ENCODE data around the gene HMX1.

HMX1 gene

DNA sequence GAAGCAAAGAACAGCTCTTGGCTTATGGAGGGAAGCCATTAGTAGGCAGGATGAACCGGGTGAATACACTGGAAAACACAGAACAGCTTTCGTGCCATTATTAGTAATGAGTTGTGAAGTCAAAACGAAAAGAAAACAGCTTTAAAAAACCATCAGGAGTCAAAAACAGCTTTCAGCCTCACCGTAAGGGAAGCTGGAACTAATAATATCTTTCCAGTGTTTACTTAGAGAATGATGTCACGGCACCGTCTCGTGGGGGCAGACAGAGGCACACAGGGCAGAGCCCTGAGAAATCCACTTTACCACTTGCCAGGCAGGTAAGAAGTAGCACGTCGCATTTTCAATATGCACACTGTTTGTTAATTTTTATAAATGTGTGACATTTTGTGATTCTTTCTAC is 37.9 kb upstream of the HMX1 start:
- no peak for FAIRE-seq

DNA sequence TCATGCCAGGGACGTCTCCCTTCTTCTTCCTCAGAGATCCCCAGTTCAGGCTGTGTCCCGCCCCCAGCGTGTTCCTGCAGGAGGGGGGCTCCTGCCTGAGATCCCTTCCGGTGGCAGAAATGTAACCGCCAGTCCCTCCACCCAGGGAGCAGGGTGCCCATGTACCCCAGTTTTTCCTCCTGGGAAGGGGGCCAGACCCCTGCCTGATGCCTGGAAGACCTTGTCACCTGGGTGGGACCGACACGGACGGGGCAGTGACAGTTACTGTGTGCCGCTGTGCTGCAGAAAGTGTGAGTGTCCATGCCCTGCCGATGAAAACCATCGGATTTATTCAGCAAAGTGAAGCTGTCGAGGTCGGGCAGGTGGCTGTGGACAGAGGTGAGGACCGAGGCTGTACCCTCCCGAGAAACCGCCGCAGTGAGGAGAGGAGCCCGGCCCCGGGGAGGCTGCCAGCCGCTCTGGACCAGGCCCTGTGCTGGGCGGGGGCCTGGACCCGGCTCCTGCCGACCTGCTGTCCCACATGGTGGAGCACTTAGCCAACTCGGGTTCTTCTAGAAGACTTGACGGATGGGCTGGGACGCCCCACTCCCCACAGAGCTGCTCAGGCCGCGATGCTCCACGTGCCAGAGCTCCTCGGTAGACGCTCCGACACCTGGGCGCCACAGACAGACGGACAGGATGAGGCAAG is 36.7 kb upstream of the HMX1 start:
- no peak for FAIRE-seq

DNA sequence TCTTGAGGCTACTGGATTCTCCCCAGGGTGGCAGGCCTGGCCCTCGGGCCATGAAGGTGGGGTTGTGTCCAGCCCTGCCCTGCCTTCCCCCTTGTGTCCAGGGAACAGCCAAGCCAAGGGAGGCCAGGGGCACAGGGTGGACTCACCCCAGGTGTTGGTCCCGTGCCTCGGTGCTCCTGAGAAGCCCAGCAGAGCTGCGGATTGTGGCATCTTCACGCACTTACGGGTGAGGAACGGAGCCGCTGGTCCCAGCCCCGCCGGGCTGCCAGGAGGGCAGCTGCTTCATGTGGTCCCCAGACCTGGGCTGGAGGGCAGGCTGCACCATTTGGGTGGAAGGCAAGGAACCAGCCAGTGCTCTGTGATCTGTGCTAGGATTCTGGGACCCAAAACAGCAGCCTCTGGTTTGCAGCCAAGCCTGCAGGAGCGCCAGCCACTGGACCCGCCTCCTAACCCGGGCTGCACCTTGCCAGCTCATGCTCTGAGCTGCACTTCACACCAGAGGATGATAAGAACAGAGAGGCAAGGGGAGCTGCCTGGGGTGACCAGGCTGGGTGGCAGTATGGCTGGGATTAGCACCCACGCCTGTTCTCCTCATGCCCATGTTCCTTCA is 36.1 kb upstream of the HMX1 start:
- no peak for FAIRE-seq

DNA sequence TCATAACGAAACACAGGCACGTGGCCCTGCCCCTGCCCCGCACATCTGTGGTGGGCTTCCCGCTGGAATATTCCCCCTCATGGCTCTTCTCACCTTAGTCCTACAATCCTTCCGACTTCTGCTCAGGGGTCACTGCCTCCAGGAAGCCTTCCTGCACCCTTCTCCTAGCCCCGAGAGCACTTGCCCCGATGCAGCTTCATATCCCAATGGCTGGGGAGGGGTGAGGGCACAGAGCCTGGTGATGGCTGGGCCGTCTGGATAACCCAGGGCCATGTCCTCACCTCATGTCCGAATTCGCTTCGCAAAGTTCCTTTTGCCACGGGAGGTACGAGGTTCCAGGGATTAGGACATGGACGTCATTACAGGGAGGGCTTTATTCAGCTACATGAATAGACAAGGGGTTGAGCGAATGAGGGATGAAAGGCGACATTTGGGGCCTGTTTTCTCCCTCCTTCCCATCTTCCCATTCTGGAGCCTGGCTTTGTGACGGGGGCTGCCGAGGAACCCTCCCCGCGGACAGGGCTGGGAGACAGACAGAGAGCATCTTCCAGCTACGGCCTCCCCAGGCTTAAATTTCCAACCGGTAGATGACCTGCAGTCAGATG is 35.5 kb upstream of the HMX1 start:
- FAIRE-seq, result no peak

DNA sequence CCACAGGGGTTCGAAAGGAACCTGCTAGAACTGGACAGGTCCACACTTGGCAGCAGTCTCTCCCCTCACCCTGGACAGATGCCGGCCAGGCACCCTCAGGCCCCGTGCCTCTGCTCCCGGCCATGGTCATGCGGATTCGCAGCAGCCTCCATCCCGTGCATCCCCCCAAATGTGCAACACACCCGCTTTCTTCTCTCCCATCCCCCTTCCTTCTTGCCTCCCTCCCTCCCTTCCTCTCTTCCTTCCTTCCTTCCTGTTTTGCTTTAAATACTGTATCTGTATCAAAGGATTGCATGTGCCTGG is 35.0 kb upstream of the HMX1 start:
- FAIRE-seq, result no peak

DNA sequence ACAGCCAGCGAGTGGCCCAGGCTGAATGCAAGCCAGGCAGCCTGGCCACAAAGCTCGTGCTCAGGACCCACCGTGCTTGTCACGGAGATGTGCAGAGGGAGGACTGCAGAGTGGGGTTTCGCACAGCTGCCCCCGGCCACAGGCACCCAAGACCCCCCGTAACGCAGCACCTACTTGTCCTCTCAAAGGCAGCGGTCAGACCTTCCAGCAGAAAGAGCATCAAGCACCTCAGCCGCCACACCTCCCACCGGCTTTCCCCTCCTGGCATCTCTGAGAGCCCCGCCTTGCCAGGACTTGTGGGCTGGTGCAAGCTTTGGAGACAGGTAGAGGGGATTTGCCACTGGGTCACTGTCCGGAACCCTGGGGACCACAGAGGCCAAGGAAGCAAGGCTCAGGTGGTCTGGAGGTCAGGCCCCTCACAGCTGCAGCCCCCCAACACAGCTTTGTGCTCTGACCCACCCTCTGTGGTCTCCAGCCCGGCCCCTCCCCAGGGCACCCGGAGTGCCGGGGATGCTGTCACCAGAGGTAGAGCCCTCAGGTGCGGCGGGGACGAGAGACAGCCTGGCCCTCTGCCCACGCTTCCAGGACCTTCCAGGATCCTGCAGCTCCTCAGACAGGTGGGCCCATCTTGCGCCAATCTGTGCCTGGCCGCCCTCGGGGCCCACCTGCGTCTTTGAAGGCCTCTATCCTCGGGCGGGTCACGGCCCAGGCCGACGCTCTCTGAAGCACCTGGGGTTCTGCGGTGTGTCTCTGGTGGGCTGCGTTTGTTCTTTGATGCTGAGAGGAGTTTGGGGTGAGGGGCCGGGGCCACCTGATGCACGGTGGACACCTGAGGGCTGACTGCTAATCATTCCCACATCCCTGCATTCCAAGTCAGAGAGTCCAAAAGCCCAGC is 34.4 kb upstream of the HMX1 start:
- FAIRE-seq, result no peak

DNA sequence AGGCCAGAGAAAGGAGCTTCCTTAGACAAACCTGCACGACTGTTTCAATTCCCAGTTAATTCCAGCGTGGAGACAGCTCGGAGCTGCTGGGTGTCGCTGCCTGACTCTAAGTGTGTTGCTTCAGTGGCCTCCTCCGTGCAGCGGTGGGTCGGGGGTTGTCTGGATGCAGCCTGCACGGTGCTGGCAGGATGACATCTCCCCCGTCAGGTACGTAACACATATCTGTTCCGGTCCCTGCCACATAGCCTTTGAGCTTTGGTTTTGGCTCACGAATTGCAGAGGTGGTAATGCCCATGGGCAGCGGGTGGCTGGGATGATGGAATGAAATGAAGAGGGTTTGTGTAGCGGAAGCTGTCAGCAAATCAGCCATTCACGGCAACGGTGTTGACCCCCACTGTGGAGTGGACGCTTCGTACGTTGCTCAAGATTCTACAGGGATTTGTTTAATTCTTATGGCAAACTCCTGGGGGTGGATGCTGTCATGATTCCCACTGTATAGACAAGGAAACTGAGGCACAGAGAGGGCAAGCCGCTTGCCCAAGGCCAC is 33.7 kb upstream of the HMX1 start:
- FAIRE-seq, result no peak

DNA sequence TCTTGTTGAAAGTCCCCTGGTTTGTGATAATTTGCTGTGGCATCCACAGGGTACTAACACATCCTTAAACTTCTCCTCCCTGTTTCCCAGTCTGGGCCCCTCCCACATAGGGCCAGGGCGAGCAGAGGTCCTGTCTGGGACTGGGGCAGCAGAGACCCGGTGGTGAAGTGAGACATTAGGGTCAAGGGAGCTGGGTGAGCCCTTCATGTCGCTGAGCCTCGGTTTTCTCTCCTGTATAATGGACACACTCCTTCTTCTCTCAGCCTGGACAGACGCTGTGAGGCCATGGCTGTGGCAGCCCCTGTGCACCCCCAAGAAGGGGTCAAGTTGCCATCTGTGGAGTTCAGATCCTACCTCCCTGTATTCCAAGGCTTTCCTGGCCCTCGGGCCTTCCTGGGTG is 33.0 kb upstream of the HMX1 start:
- FAIRE-seq, result no peak

DNA sequence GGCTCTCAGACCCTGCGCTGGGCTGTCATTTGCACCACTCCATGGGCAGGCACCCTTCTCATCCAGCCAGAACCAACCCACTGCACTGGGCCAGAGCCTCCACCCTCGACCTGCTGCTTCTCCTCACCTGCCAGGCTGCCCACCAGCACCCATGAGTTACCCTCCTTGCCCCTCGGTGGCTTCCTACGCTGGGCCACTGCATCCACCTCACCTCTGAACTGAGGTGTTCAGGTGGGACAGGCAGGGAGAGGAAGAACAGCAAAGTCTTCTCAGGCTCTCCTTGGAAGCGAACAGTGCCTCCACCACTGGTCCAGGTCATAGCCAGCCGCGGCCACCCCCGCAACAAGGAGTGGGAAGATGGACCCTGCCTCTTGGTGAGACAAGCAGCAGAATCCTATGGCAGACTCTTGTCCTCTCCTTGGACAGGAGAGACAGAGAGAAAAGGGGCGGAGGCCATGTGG is 32.4 kb upstream of the HMX1 start:
- no peak for FAIRE-seq

DNA sequence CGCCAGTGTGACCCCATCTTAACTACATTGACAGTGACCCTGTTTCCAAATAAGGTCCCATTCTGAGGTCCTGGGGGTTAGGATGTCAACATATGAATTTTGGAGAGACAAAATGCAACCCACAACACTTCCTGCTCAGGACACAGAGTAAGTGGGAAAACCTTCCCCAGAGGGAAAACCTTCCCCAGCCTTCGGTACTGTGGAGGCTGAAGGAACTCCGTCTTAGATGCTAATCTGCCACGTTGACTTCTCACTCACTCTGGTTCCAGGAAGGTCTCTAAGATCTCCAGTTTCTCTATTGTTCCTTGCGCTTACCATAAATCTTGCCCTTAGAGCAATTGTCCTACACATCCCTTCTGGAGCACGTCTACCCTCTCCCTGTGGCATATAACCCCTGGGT is 29.7 kb upstream of the HMX1 start:
- no peak for FAIRE-seq

DNA sequence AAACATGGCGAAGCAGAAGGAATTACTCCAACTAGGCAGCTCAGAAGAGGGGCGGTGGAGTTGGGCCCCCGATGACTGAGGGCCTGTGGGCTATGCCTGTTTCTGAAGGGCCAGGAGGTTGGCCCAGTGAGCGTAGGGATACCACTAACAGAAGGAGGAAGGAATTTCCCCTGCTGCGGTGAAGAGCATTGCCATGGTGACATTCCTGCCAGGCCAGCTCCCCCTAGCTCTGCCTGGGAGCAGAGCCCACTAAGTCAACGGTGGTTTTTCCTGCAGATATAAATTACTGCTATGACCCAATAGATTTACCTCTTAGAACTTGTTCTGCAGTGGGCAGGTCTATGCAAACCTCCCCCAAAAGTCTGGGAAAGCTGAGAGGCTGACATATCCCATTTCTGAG is 28.9 kb upstream of the HMX1 start:
- FAIRE-seq, result no peak

DNA sequence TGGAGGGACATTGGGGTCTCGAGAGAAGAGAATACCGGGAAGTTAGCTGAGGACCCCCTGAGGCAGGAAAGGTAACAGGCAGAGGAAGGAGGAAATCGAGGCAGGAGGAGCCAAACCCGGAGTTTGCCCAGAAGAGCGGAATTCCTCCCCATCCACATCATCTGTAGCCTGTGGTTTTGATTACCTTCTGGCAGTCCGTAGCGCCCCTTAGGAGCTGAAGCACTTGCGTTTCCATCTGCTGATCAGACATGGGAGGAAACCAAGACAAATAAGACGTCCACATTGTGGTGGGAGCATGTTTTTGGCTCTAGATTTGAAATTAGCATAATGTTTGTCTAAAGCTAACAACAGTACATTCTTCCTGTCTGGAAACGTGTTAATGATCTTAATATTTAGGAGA is 26.8 kb upstream of the HMX1 start:
- no peak for FAIRE-seq

DNA sequence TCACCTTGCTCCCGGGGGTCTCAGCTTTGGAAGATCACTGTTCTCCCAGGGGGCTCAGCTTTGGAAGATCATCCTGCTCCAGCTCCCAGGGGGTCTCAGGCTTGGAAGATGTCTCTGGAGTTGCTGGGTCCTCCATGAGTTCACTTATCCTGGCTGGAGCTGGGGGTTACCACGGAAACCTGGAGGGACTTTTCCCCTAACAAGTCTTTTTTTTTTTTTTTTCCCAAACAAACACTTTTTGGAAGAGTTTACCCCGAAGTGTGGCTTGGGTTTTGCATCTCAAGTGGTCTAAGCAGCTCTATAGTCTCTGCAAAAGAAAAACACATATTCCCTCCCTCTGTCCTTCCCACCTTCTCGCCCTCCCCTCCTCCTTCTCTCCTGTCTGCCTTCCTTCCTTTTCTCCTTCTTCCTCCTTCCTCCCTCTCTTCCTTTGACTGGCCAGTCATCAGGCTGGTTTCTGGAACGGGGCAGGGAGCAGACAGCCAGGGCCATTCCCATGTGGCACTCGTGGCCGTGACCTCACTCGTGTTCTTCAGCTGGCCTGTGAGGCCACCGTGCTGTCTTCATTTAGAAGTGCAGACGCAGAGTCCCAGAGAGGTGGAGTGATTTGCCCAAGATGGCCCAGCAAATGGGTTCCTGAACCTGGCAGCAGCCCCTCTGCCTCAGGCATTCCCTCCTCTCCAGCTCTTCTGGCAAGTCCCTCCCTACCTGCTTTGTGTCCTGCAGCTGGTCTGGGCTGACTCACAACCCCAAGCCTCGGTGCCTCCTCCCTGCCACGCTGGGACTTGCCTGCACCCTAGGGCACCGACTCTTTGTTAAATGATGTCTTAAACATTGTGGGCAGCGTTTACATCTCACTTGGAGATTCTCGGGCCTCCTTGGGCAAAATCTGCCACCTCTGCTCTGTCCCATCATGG is 25.9 kb upstream of the HMX1 start:
- no peak for FAIRE-seq

DNA sequence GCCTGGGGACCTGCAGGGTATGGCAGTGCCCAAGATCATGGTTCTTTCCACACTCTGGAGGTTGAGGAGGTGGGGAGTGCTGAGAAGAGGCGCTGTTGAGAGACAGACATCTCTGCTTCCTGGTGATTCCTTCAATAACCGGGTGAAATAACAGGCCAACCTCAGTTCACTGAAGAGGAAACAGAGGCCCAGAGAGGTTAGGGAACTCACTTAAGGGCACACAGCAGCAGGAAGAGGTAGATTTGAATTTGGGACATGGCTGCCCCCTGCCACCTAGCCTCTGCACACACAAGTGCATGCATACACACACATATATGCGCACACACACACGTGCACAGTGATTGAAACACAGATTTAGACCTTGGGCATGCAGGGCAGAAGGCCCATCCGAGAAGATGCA is 24.9 kb upstream of the HMX1 start:
- FAIRE-seq, result no peak

DNA sequence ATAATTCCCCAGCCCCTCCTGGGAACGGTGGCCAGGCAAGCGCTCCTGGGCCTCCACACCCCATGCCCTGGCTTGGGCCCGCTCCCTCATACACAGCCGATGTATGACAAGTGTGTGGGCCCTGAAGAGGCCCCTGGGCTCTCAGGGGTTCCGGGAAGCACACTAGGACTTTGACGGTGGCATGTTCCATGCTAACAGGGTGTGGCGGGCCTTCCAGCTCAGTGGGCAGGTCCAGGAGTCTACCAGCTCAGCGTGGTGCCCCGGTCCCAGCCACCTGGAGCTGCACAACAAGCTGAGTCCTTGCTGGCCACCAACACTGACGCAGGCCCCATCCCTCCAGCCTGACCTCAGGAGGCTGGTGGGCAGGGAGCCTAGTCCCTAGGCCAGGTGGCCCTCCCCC is 24.4 kb upstream of the HMX1 start:
- no peak for FAIRE-seq

DNA sequence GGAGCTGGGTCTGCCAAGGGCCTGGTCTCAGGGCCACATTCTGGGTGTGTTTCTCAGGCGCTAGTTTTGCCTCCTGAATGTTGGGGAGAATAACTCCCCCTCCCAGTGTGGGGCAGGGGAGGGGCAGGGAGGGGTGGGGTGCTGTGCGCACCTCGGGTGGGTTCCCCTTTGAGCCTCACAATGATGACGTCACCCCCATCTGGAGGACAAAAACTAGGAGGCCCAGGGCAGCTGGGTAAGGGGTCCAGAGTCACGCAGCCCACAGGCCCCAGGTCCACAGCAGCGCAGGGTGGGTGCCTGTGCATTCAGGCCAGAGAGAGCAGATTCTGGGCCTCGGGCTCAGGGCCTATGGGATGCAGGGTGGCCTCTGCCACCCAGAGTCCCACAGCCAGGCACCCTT is 23.7 kb upstream of the HMX1 start:
- FAIRE-seq, result no peak

DNA sequence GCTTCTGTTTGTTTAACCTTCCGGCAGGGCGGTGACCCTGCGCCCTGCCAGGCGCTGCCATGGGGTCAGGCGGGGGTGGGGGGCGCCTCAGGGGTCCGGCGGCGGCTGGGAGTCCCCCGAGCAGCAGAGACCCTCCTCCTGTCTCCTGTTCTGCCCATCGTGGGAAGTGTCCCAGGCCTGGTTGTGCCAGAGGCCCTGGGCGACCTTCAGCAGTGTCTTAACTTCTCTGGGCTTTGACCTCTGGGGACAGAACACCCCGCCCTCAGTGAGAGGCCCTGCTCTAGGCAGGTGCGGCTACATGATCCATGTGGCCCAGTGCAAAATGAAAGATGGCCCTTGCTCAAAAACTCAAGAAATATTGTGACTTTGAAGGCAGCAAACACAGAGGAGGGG is 22.8 kb upstream of the HMX1 start:
- FAIRE-seq, result no peak

DNA sequence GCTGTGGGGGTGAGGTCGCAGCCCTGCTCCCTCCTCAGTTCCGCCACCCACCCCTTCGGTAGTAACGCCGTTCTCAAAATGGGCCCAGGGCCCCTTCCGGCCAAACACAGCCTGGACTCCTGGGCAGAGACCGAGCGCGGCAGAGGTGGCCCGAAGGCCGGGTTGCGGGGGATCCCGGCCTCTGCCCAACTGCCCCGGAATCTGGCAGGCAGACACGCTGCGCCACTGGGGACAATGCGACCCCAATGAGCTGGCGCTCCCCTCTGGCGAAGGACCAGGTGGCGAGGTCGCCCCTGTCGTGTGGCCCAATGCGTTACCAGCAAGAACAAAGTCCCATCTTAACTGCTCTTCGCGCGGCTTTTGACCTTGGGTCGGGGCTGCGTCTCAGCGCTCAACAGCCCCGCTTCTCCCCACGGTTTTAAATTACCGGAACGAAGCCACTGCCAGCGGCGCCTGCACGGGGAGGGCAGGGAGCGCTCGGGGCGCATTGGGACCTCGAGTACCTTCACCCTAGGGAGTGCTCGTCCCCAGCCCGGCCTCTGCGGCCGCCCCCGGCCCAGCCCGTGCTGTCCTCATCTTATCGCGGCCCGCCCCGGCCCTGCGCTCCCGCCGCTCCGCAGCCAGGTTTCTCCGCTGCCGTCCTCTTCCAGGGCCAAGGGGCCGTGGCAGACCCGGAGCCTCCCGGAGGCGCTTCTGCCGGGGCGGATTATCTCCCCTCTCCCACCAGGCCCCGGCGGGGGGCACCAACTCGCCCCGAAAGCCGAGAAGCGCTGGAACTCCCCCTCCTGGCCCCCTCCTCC is 22.2 kb upstream of the HMX1 start:
- no peak for FAIRE-seq

DNA sequence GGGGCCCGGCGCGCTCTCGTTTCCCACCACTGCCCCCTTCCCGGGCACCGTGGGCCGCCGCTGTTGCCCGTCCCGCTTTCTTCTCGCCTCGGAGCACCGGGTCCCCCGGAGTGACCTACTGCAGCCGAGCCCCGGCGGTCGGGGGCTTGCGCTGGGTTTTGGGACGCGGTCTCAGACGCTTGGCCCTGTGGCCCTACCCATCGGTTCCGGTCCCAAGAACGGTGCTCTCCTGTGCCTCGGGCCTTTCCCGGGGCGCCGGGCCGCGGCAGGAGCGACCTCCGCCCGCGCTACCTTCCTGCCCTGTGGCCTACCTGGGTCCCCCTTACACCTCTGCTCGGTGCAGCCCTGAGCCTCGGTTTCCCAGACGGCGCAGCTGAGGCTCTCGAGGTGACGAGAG is 21.6 kb upstream of the HMX1 start:
- no peak for FAIRE-seq

DNA sequence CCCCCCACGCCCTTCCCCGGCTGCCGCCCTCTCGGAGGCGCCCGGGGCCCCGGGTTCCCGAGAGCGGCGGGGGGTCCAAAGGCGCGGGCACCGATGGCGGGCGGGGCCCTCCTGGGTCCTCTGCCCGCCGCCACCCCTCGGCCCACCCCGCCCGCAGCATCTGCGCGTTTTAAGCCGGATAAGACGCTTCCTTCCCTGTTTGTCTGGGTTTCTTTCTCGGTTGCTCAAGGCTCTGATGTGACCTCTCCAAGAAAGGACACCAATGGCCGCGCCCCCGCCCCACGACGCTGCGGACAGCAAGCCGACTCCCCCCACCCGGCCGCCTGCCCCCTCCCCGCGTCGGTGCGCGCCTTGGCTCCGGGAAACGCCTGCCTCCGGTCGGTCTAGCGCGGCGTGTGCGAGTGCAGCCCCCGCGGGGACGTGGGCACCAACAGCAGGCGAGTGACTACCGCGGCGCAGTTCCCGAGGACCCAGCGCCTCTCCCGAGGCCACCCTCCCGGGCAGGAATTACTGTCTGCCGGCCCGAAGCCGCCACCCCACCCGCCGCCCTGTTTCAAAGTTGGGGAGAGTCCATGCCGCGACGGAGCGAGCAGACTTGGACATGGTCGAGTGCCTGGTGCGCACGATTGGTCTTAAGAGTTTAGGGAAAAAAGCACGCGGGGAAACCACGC is 21.1 kb upstream of the HMX1 start:
- FAIRE-seq, result no peak

Data from A204.1 (cell line).